RWPE2 (cell line): Measurements from ENCODE around the gene PFAS.
"Not testable (repeated sequence)": the region's sequence is repeated elsewhere in the genome, so short reads cannot be mapped to it uniquely, and the experiment has no call there.

ENCODE experiments used
- ATAC-seq: fragments of 200-7000 bp; cut with Tn5 transposase; 3 replicates; pipeline ENCODE4 v1.9.1; 2021; ENCODE audit warnings: low read depth
- DNase-seq: peaks from one replicate; pipeline ENCODE4 v3.0.0-alpha.2; 2020; ENCODE audit warnings: low spot score
- H3K27ac ChIP-seq: fragments of 450-650 bp; 2 replicates; pipeline ENCODE4 v1.5.1; 2017; ENCODE audit warnings: mild to moderate bottlenecking; ENCODE audit not compliant: poor library complexity, severe bottlenecking
- H3K27me3 ChIP-seq: fragments of 250-450 bp; sonication (Bioruptor Pico); 2 replicates; pipeline ENCODE4 v1.5.1; 2021; ENCODE audit warnings: mild to moderate bottlenecking, moderate library complexity; ENCODE audit not compliant: insufficient read depth, poor library complexity, severe bottlenecking
- H3K36me3 ChIP-seq: fragments of 250-450 bp; sonication (Bioruptor Pico); 2 replicates; pipeline ENCODE4 v1.5.1; 2020; ENCODE audit warnings: low read depth, mild to moderate bottlenecking, moderate library complexity
- H3K4me1 ChIP-seq: fragments of 250-450 bp; sonication (Bioruptor Pico); 2 replicates; pipeline ENCODE4 v1.5.1; 2021; ENCODE audit warnings: mild to moderate bottlenecking, moderate library complexity; ENCODE audit not compliant: insufficient read depth, poor library complexity, severe bottlenecking
- H3K4me3 ChIP-seq: fragments of 250-450 bp; sonication (Bioruptor Pico); 2 replicates; pipeline ENCODE4 v1.5.1; 2021; ENCODE audit warnings: mild to moderate bottlenecking, moderate library complexity; ENCODE audit not compliant: severe bottlenecking
- H3K9me3 ChIP-seq: fragments of 250-450 bp; sonication (Bioruptor Pico); 2 replicates; pipeline ENCODE4 v1.5.1; 2021; ENCODE audit warnings: mild to moderate bottlenecking, moderate library complexity; ENCODE audit not compliant: severe bottlenecking
- TF ChIP-seq, protein P1 (sequence below): fragments of 450-650 bp; IDR thresholded peaks from one replicate; pipeline ENCODE4 v1.5.1; 2017; ENCODE audit warnings: mild to moderate bottlenecking, moderate library complexity; ENCODE audit not compliant: poor library complexity, severe bottlenecking

Gene PFAS

DNA sequence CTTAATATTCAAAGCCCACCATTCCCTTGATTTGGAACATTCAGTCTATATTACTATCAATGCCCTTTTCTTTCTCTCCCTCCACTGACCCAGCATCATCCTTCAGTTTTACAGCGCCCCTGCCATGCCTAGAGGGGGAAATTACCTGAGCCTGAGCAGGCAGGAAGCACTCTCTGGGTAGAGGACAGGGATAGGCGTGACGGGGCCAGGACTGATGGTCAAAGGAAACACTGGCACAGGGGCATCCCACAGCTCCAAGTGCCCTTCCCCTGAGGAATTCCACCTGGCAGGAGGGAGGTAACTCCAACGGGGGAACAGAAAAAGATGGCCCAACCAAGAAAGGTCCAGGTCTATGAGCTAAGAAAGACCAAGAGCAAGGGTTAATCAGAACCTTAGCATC, 11.2 kb upstream of the PFAS start:
- Histone ChIP-seq H3K4me1 (no peaks in the 10 kb centered on the region), H3K9me3 (no peaks in the 10 kb centered on the region), H3K36me3 (peaks cover 71% of the 10 kb centered on the region), H3K27ac (no peak overlapping the region), H3K27me3 (no peaks in the 10 kb centered on the region), H3K4me3 (no peak overlapping the region)
- TF ChIP-seq, protein P1, sequence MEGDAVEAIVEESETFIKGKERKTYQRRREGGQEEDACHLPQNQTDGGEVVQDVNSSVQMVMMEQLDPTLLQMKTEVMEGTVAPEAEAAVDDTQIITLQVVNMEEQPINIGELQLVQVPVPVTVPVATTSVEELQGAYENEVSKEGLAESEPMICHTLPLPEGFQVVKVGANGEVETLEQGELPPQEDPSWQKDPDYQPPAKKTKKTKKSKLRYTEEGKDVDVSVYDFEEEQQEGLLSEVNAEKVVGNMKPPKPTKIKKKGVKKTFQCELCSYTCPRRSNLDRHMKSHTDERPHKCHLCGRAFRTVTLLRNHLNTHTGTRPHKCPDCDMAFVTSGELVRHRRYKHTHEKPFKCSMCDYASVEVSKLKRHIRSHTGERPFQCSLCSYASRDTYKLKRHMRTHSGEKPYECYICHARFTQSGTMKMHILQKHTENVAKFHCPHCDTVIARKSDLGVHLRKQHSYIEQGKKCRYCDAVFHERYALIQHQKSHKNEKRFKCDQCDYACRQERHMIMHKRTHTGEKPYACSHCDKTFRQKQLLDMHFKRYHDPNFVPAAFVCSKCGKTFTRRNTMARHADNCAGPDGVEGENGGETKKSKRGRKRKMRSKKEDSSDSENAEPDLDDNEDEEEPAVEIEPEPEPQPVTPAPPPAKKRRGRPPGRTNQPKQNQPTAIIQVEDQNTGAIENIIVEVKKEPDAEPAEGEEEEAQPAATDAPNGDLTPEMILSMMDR = no peak
- no peak for DNase-seq
- ATAC-seq = no peak

DNA sequence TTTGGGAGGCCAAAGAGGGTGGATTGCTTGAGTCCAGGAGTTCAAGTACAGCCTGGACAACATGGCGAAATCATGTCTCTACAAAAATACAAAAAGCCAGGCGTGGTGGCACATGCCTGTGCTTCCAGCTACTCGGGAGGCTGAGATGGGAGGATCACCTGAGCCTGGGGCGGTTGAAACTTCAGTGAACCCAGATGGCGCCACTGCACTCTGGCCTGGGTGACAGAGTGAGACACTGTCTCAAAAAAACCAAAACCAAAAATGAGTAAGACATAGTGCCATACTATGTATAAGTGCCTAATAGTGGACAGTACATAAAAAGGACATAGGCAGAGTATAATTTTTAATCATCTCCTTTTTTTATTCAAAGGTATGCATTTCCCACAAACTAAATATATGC, 5.3 kb upstream of the PFAS start:
- Histone ChIP-seq H3K27me3 (no peaks in the 10 kb centered on the region), H3K4me3 (no peak overlapping the region), H3K27ac (no peak overlapping the region), H3K36me3 (peaks cover 35% of the 10 kb centered on the region), H3K9me3 (no peaks in the 10 kb centered on the region), H3K4me1 (no peaks in the 10 kb centered on the region)
- TF ChIP-seq, protein P1 = no peak
- ATAC-seq = no peak
- DNase-seq = no peak

- H3K36me3 ChIP-seq = peaks cover 31% of the 10 kb centered on the region
These were observed 4.3 kb upstream of the PFAS start for GRCh38 chr17:8244768-8245167.

DNA sequence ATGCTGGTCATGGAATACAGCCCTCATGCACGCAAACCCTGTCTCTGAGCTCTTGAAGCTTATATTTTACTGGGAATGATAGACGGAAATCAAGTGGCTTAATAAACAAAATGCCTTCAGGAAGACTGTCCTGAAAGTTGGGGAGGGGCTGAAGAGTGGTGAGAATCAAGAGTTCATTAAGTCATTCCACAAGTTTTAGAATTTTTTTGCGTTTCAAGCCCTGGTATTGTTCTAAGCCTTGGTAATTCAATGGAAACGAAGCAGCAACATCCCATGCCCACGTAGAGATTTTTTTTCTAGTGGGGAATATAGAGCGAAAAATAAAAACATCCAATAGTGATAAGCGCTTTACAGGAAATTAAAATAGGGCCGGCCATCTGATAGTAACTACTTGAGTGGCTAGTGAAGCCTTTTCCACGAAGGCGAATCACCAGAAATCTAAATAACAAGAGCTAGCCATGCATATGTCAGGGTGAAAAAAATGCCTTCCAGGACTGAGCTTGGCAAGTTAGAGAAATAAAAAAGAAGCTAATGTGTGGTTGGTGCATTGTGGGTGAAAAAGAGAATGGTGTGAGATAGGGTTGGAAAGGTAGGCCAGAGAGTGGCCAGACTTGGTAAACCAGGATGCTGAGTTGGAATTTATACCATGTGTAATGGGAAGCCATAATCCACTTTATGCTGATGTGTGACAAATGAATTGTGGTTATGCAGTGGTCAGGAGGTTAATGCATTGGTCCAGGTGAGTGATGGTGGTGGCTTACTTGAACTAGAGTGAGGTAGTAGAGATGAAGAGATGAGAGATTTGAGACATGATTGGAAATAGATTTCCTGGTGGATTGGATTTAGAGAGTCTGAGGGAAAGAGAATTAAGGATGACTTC, 772 bp downstream of the PFAS start:
- TF ChIP-seq, protein P1 = no peak
- peak overlapping the region; percentile 87 for H3K27ac ChIP-seq
- H3K9me3 ChIP-seq = no peaks in the 10 kb centered on the region
- H3K4me3 ChIP-seq = peak overlapping the region; percentile 77
- H3K36me3 ChIP-seq = peaks cover 28% of the 10 kb centered on the region
- ATAC-seq (no peak), DNase-seq (no peak)
- no peaks in the 10 kb centered on the region for H3K27me3 ChIP-seq
- H3K4me1 ChIP-seq = no peaks in the 10 kb centered on the region

More at GRCh38 chr17:8244768-8245167, 4.3 kb upstream of the PFAS start:
- DNase-seq (no peak), ATAC-seq (no peak)
- H3K4me1 ChIP-seq = no peaks in the 10 kb centered on the region
- TF ChIP-seq, protein P1 = no peak
- H3K4me3 ChIP-seq = no peak overlapping the region
- no peaks in the 10 kb centered on the region for H3K27me3 ChIP-seq
- H3K27ac ChIP-seq = no peak overlapping the region
- no peaks in the 10 kb centered on the region for H3K9me3 ChIP-seq

DNA sequence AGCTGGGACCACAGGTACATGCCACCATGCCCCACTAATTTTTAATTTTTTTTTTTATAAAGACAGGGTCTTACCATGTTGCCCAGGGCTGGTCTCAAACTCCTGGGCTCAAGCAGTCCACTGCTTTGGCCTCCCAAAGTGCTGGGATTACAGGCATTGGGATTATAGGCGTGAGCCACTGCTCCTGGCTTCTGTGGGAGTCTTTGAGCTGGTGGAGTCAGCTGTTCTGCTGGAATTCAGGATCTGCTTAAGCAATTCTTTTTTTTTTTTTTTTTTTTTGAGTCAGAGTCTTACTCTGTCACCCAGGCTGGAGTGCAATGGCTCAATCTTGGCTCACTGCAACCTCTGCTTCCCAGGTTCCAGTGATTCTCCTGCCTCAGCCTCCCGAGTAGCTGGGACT, 2.3 kb downstream of the PFAS start:
- not testable (repeated sequence) for H3K4me1 ChIP-seq, DNase-seq, ATAC-seq, H3K4me3 ChIP-seq, H3K27me3 ChIP-seq, H3K9me3 ChIP-seq, H3K27ac ChIP-seq
- H3K36me3 ChIP-seq = peaks cover 37% of the 10 kb centered on the region
